ENCODE measurements around the gene BTD. TPM values are rescaled to one million over a fixed set of nuclear protein-coding genes. Genes with fewer than 3 reads are reported as not detected.

Gene BTD
- total RNA-seq, 2 experiments from 2014 or later, result 8.3 to 9.6 TPM

- Mint-ChIP-seq H3K4me1 (peaks cover 27% of the 10 kb centered on the region), H3K4me3 (no peak overlapping the region), H3K9me3 (peaks cover 13% of the 10 kb centered on the region), H3K36me3 (peaks cover 27% of the 10 kb centered on the region), H3K27ac (no peak overlapping the region), H3K27me3 (peaks cover 52% of the 10 kb centered on the region)
- POLR2A ChIA-PET, result no interaction called here
- no peak for ATAC-seq (ENCODE audit: low read depth)
- no peak for DNase-seq
These were observed 47.8 kb downstream of the BTD start for GRCh38 chr3:15649341-15649740.

GRCh38 chr3:15649858-15650257, 48.3 kb downstream of the BTD start:
- DNase-seq (no peak), ATAC-seq (ENCODE audit: low read depth) (no peak)
- Mint-ChIP-seq H3K9me3 (peaks cover 13% of the 10 kb centered on the region), H3K27me3 (peaks cover 52% of the 10 kb centered on the region), H3K27ac (no peak overlapping the region), H3K4me3 (no peak overlapping the region), H3K4me1 (peaks cover 27% of the 10 kb centered on the region), H3K36me3 (peaks cover 27% of the 10 kb centered on the region)
- POLR2A ChIA-PET, result no interaction called here

- Mint-ChIP-seq H3K9me3 (peaks cover 18% of the 10 kb centered on the region), H3K4me1 (peaks cover 25% of the 10 kb centered on the region), H3K27me3 (peaks cover 48% of the 10 kb centered on the region), H3K4me3 (no peak overlapping the region), H3K36me3 (peaks cover 27% of the 10 kb centered on the region), H3K27ac (no peak overlapping the region)
- no peak for DNase-seq
- POLR2A ChIA-PET, result no interaction called here
- no peak for ATAC-seq (ENCODE audit: low read depth)
These were observed 49.9 kb downstream of the BTD start for GRCh38 chr3:15651396-15651795.

- H3K9me3 Mint-ChIP-seq, result peaks cover 19% of the 10 kb centered on the region
- H3K4me3 Mint-ChIP-seq, result no peak overlapping the region
- H3K4me1 Mint-ChIP-seq, result peaks cover 10% of the 10 kb centered on the region
- H3K36me3 Mint-ChIP-seq, result peaks cover 27% of the 10 kb centered on the region
- POLR2A ChIA-PET, result no interaction called here
- no peak for ATAC-seq (ENCODE audit: low read depth)
- H3K27ac Mint-ChIP-seq, result no peak overlapping the region
- H3K27me3 Mint-ChIP-seq, result peaks cover 42% of the 10 kb centered on the region
- DNase-seq, result no peak
These were observed 51.8 kb downstream of the BTD start for GRCh38 chr3:15653321-15653720.

- peaks cover 24% of the 10 kb centered on the region for H3K36me3 Mint-ChIP-seq
- POLR2A ChIA-PET, result no interaction called here
- no peak for ATAC-seq (ENCODE audit: low read depth)
- DNase-seq, result no peak
- peaks cover 4% of the 10 kb centered on the region for H3K4me1 Mint-ChIP-seq
- no peak overlapping the region for H3K27ac Mint-ChIP-seq
- H3K27me3 Mint-ChIP-seq, result peaks cover 41% of the 10 kb centered on the region
- peaks cover 23% of the 10 kb centered on the region for H3K9me3 Mint-ChIP-seq
- no peak overlapping the region for H3K4me3 Mint-ChIP-seq
These were observed 52.6 kb downstream of the BTD start for GRCh38 chr3:15654127-15654526.

GRCh38 chr3:15654891-15655290, 53.3 kb downstream of the BTD start:
- Mint-ChIP-seq H3K27me3 (peaks cover 34% of the 10 kb centered on the region), H3K4me1 (peaks cover 6% of the 10 kb centered on the region), H3K4me3 (no peak overlapping the region), H3K9me3 (peaks cover 19% of the 10 kb centered on the region), H3K27ac (no peak overlapping the region), H3K36me3 (peaks cover 20% of the 10 kb centered on the region)
- ATAC-seq (ENCODE audit: low read depth) (no peak), DNase-seq (no peak)
- POLR2A ChIA-PET, result no interaction called here

- peak overlapping the region; percentile 15 for H3K27ac Mint-ChIP-seq
- peaks cover 33% of the 10 kb centered on the region for H3K27me3 Mint-ChIP-seq
- H3K36me3 Mint-ChIP-seq, result peaks cover 19% of the 10 kb centered on the region
- H3K4me3 Mint-ChIP-seq, result no peak overlapping the region
- H3K4me1 Mint-ChIP-seq, result peaks cover 5% of the 10 kb centered on the region
- POLR2A ChIA-PET, result no interaction called here
- ATAC-seq (ENCODE audit: low read depth) (no peak), DNase-seq (no peak)
- peaks cover 19% of the 10 kb centered on the region for H3K9me3 Mint-ChIP-seq
These were observed 54.8 kb downstream of the BTD start for GRCh38 chr3:15656342-15656741.

GRCh38 chr3:15657016-15657415, 55.5 kb downstream of the BTD start:
- ATAC-seq (ENCODE audit: low read depth) (no peak), DNase-seq (no peak)
- H3K9me3 Mint-ChIP-seq, result peaks cover 16% of the 10 kb centered on the region
- POLR2A ChIA-PET, result no interaction called here
- peaks cover 5% of the 10 kb centered on the region for H3K4me1 Mint-ChIP-seq
- no peak overlapping the region for H3K4me3 Mint-ChIP-seq
- peaks cover 32% of the 10 kb centered on the region for H3K27me3 Mint-ChIP-seq
- no peak overlapping the region for H3K27ac Mint-ChIP-seq
- H3K36me3 Mint-ChIP-seq, result peaks cover 16% of the 10 kb centered on the region

GRCh38 chr3:15659254-15659975, 57.9 kb downstream of the BTD start:
- POLR2A ChIA-PET, result no interaction called here
- H3K4me1 Mint-ChIP-seq, result peaks cover 5% of the 10 kb centered on the region
- peaks cover 28% of the 10 kb centered on the region for H3K27me3 Mint-ChIP-seq
- H3K4me3 Mint-ChIP-seq, result no peak overlapping the region
- no peak overlapping the region for H3K27ac Mint-ChIP-seq
- DNase-seq (no peak), ATAC-seq (ENCODE audit: low read depth) (no peak)
- peaks cover 22% of the 10 kb centered on the region for H3K9me3 Mint-ChIP-seq
- H3K36me3 Mint-ChIP-seq, result peaks cover 14% of the 10 kb centered on the region

- Mint-ChIP-seq H3K36me3 (peaks cover 19% of the 10 kb centered on the region), H3K4me1 (peaks cover 5% of the 10 kb centered on the region), H3K27me3 (peaks cover 28% of the 10 kb centered on the region), H3K9me3 (peaks cover 25% of the 10 kb centered on the region), H3K27ac (no peak overlapping the region), H3K4me3 (no peak overlapping the region)
- POLR2A ChIA-PET, result no interaction called here
- ATAC-seq (ENCODE audit: low read depth) (no peak), DNase-seq (no peak)
These were observed 58.8 kb downstream of the BTD start for GRCh38 chr3:15660055-15660935.

GRCh38 chr3:15664144-15664543, 62.6 kb downstream of the BTD start:
- Mint-ChIP-seq H3K27ac (no peak overlapping the region), H3K4me1 (peaks cover 18% of the 10 kb centered on the region), H3K9me3 (peaks cover 18% of the 10 kb centered on the region), H3K27me3 (peaks cover 24% of the 10 kb centered on the region), H3K4me3 (no peak overlapping the region), H3K36me3 (peaks cover 36% of the 10 kb centered on the region)
- POLR2A ChIA-PET, result no interaction called here
- no peak for ATAC-seq (ENCODE audit: low read depth)
- DNase-seq, result no peak

GRCh38 chr3:15665510-15666150, 64.1 kb downstream of the BTD start:
- Mint-ChIP-seq H3K9me3 (peaks cover 15% of the 10 kb centered on the region), H3K36me3 (peaks cover 41% of the 10 kb centered on the region), H3K27ac (no peak overlapping the region), H3K4me3 (no peak overlapping the region), H3K4me1 (peaks cover 14% of the 10 kb centered on the region), H3K27me3 (peaks cover 19% of the 10 kb centered on the region)
- DNase-seq (no peak), ATAC-seq (ENCODE audit: low read depth) (no peak)
- POLR2A ChIA-PET, result no interaction called here

GRCh38 chr3:15666277-15666676, 64.7 kb downstream of the BTD start:
- peaks cover 13% of the 10 kb centered on the region for H3K9me3 Mint-ChIP-seq
- no peak for ATAC-seq (ENCODE audit: low read depth)
- POLR2A ChIA-PET, result no interaction called here
- H3K27ac Mint-ChIP-seq, result no peak overlapping the region
- peaks cover 43% of the 10 kb centered on the region for H3K36me3 Mint-ChIP-seq
- H3K27me3 Mint-ChIP-seq, result peaks cover 13% of the 10 kb centered on the region
- DNase-seq, result no peak
- peaks cover 14% of the 10 kb centered on the region for H3K4me1 Mint-ChIP-seq
- no peak overlapping the region for H3K4me3 Mint-ChIP-seq

All from activated naive CD8-positive, alpha-beta T cell treated with anti-CD3 and anti-CD28 coated beads, Interleukin-2, amount 10 ng/mL, durations not matched to agents 7 days and 5 days (primary cell).